ENCODE data around the gene RIPK3.

The RIPK3 gene

DNA sequence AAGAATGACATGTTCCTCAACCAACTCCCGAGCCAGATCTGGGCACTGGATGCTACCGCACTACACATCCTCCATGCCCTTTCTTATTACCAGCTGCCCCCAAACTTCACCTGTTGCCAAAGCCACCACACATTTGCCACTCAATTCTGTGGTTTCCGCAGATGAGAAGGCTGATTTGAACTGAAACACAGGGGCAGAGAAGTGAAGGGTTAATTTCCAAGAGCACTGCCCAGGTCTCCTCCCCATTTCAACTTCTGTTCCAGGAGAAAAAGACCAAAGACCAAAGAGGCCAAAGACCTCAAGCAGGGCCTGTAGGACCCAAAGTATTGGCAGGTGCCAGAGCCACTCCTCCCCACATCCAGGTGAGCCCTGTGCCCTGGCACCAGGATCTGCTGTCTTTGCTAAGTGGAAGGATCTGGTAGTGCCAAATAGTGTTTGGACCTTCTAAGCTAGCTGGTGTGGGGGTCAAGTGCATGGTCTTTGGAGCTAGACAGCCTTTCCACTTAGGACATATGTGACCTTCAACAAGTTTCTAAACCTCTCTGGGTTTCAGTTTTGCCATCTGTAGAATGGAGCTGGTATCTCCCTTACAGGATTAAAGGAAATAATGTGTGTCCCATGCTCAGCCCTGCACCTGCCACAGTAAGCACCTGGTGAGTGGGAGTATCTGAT, 48.2 kb downstream of the RIPK3 start:
- DNase-seq (ENCODE audit: low read depth): no peak
- TF ChIP-seq, protein P1, sequence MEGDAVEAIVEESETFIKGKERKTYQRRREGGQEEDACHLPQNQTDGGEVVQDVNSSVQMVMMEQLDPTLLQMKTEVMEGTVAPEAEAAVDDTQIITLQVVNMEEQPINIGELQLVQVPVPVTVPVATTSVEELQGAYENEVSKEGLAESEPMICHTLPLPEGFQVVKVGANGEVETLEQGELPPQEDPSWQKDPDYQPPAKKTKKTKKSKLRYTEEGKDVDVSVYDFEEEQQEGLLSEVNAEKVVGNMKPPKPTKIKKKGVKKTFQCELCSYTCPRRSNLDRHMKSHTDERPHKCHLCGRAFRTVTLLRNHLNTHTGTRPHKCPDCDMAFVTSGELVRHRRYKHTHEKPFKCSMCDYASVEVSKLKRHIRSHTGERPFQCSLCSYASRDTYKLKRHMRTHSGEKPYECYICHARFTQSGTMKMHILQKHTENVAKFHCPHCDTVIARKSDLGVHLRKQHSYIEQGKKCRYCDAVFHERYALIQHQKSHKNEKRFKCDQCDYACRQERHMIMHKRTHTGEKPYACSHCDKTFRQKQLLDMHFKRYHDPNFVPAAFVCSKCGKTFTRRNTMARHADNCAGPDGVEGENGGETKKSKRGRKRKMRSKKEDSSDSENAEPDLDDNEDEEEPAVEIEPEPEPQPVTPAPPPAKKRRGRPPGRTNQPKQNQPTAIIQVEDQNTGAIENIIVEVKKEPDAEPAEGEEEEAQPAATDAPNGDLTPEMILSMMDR (IDR thresholded peaks at IDR 0.05; ENCODE audit: low read depth, low read length, missing control alignments): no peak
- H3K4me3 ChIP-seq (ENCODE audit: low read depth, low read length): no peak overlapping the region

DNA sequence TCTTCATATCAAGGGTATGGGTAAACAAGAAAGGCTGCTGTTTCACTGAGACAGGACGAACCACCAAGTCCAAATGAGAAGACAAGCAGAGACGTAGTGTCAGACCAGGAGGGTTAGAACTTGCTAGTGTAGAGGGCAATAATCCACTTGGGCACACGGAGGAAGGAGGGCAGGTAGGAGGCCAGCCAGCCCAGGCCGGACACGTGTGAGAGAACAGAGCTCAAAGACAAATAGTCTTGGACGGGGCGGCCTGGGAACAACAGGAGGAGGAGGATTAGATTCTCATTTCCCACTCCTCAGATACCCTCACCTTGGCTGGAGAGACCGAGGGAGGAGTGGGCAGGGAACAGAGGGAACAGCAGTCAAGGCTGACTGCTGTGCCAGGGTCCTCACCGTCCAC, 49.0 kb downstream of the RIPK3 start:
- no peak overlapping the region for H3K4me3 ChIP-seq (ENCODE audit: low read depth, low read length)
- DNase-seq (ENCODE audit: low read depth): no peak
- TF ChIP-seq, protein P1 (IDR thresholded peaks at IDR 0.05; ENCODE audit: low read depth, low read length, missing control alignments): no peak

DNA sequence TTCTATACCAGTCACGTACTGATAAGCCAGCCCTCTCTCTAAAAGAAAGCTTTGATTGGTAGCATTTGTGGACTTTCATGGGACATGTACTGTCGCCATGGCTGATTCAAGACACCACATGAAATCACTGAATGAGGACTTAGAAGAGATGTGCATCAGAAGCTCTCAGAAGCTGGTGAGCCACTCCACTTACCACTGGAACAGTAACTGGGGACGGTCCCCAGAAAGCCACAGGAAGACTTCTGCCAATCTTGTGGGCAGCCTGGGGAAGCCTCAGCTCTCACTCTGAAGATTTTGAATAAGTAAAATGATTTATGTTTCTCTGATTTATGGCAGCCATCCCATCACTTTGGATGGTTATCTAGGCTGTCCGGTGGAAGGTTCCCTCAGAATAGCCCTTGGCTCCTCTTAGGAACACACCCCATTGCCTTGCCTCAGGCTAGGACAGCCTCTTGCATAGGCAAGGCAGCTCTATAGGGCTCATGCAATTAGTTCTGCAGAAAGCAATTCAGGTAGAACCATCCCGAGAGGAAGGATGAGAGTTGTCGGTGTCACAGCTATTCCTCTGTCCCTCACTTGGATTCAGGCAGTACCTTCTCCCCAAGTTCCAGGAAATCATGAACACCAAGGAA, 50.0 kb downstream of the RIPK3 start:
- no peak overlapping the region for H3K4me3 ChIP-seq (ENCODE audit: low read depth, low read length)
- TF ChIP-seq, protein P1 (IDR thresholded peaks at IDR 0.05; ENCODE audit: low read depth, low read length, missing control alignments): no peak
- DNase-seq (ENCODE audit: low read depth): no peak

DNA sequence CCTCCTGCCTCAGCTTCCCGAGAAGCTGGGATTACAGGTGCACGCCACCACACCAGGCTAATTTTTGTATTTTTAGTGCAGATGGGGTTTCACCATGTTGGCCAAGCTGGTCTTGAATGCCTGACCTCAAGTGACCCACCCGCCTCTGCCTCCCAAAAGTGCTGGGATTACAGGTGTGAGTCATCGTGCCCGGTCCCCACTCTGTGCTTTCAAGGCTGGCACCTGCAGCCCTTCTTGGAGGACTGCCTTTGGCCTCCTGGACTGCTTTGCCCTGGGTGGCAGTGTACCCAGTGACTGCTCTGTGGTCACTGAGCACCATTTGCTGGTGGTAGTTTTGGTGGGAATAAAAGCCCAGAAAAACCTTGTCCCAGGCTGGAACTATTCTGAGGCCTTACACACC, 52.8 kb downstream of the RIPK3 start:
- TF ChIP-seq, protein P1 (IDR thresholded peaks at IDR 0.05; ENCODE audit: low read depth, low read length, missing control alignments): no peak
- H3K4me3 ChIP-seq (ENCODE audit: low read depth, low read length): no peak overlapping the region
- no peak for DNase-seq (ENCODE audit: low read depth)

Data from GM12864 (cell line).